ENCODE data around the gene DAW1. TPM values are rescaled to one million over a fixed set of nuclear protein-coding genes. Genes with fewer than 3 reads are reported as not detected.
A peak's percentile ranks its signal among the peaks of the same experiment; 100 is the strongest.

Gene DAW1
- polyA plus RNA-seq: 0.79 TPM
- long read RNA-seq, donor 1: 0 reads
- long read RNA-seq, donor 2: 0 reads
- long read RNA-seq, donor 3: 0 reads
- long read RNA-seq, donor 4: 0 reads
- long read RNA-seq, donor 5: 0 reads
- long read RNA-seq, donor 6: 0 reads
- long read RNA-seq, donor 7: 0 reads
- long read RNA-seq, donor 8: 0 reads
- long read RNA-seq, donor 9: 0 reads
- long read RNA-seq, donor 10: 0 reads
- long read RNA-seq, donor 11: 0 reads

- WGBS (ENCODE audit: insufficient coverage, low lambda C conversion rate): no CpG with 5 or more reads among the region's 34 CpGs
- peaks cover 8% of the 10 kb centered on the region for H3K4me1 ChIP-seq (ENCODE audit: control insufficient read depth, insufficient read depth, low read length)
- no peak within 1 kb of the TSS for H3K27ac ChIP-seq (ENCODE audit: low read length)
- DNase-seq: peak; percentile 62 to 75
- peaks cover 4% of the 10 kb centered on the region for H3K27me3 ChIP-seq (ENCODE audit: control insufficient read depth, insufficient read depth, low read length)
- no peaks in the 10 kb centered on the region for H3K9me3 ChIP-seq (ENCODE audit: control insufficient read depth, low read depth, low read length)
- no peaks in the 10 kb centered on the region for H3K36me3 ChIP-seq (ENCODE audit: control insufficient read depth, insufficient read depth, low read length)
- peak within 1 kb of the TSS; percentile 34 for H3K4me3 ChIP-seq (ENCODE audit: low read length)
Observed at GRCh38 chr2:227871375-227871791, at the start of gene DAW1. Gene DAW1 (plus strand): TSS chr2:227871631. CDS start chr2:227871690, 59 bp downstream.

GRCh38 chr2:227822416-227823003 lies 48.9 kb upstream of the DAW1 start:
- no peak overlapping the region for H3K4me3 ChIP-seq (ENCODE audit: low read length)
- 89% methylated on average over 1 of the region's 2 CpGs for WGBS (ENCODE audit: insufficient coverage, low lambda C conversion rate)
- H3K4me1 ChIP-seq (ENCODE audit: control insufficient read depth, insufficient read depth, low read length): peaks cover 27% of the 10 kb centered on the region
- H3K27me3 ChIP-seq (ENCODE audit: control insufficient read depth, insufficient read depth, low read length): no peaks in the 10 kb centered on the region
- H3K36me3 ChIP-seq (ENCODE audit: control insufficient read depth, insufficient read depth, low read length): no peaks in the 10 kb centered on the region
- DNase-seq: no peak
- no peaks in the 10 kb centered on the region for H3K9me3 ChIP-seq (ENCODE audit: control insufficient read depth, low read depth, low read length)
- no peak overlapping the region for H3K27ac ChIP-seq (ENCODE audit: low read length)

GRCh38 chr2:227823922-227824321 lies 47.5 kb upstream of the DAW1 start:
- H3K4me1 ChIP-seq (ENCODE audit: control insufficient read depth, insufficient read depth, low read length): peaks cover 22% of the 10 kb centered on the region
- DNase-seq: no peak
- H3K36me3 ChIP-seq (ENCODE audit: control insufficient read depth, insufficient read depth, low read length): no peaks in the 10 kb centered on the region
- no peaks in the 10 kb centered on the region for H3K9me3 ChIP-seq (ENCODE audit: control insufficient read depth, low read depth, low read length)
- H3K27ac ChIP-seq (ENCODE audit: low read length): no peak overlapping the region
- H3K4me3 ChIP-seq (ENCODE audit: low read length): no peak overlapping the region
- WGBS (ENCODE audit: insufficient coverage, low lambda C conversion rate): 80% methylated on average over 1 of the region's 2 CpGs
- no peaks in the 10 kb centered on the region for H3K27me3 ChIP-seq (ENCODE audit: control insufficient read depth, insufficient read depth, low read length)

- Histone ChIP-seq H3K27me3 (ENCODE audit: control insufficient read depth, insufficient read depth, low read length) (no peaks in the 10 kb centered on the region), H3K36me3 (ENCODE audit: control insufficient read depth, insufficient read depth, low read length) (no peaks in the 10 kb centered on the region), H3K27ac (ENCODE audit: low read length) (no peak overlapping the region), H3K9me3 (ENCODE audit: control insufficient read depth, low read depth, low read length) (no peaks in the 10 kb centered on the region), H3K4me1 (ENCODE audit: control insufficient read depth, insufficient read depth, low read length) (peaks cover 17% of the 10 kb centered on the region), H3K4me3 (ENCODE audit: low read length) (no peak overlapping the region)
- DNase-seq: no peak
- 90% methylated on average over 2 of the region's 7 CpGs for WGBS (ENCODE audit: insufficient coverage, low lambda C conversion rate)
Observed at GRCh38 chr2:227824711-227825110, 46.7 kb upstream of the DAW1 start.

DNA sequence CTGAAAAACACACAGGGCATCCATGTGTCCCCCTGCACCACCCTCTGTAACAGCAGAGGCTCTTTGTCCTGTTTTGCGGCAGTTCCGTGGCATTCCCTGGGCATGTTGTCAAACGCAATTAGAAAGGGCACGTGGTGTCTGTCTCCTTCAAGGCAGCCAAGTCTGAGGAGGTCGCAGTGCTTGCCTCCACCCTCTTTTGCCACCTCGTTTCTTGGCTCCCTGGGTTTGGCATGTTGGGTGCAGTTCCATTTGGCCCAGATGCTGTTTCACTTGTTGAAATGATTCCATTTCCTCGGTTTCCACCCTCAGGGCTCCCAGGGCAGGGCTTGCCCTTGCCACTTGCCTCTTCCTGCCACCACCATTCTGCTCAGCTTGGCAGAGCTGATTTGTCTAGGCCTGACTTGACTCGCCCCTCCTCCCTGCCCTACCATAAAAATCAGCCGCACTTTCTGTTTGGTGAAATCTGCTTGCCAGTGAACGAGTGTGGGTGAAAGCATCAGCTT lies 45.4 kb upstream of the DAW1 start:
- peaks cover 15% of the 10 kb centered on the region for H3K4me1 ChIP-seq (ENCODE audit: control insufficient read depth, insufficient read depth, low read length)
- 80% methylated on average over 3 of the region's 10 CpGs for WGBS (ENCODE audit: insufficient coverage, low lambda C conversion rate)
- DNase-seq: peak in 1 of 2 donors; percentile 28
- no peaks in the 10 kb centered on the region for H3K9me3 ChIP-seq (ENCODE audit: control insufficient read depth, low read depth, low read length)
- no peak overlapping the region for H3K27ac ChIP-seq (ENCODE audit: low read length)
- no peak overlapping the region for H3K4me3 ChIP-seq (ENCODE audit: low read length)
- H3K36me3 ChIP-seq (ENCODE audit: control insufficient read depth, insufficient read depth, low read length): no peaks in the 10 kb centered on the region
- no peaks in the 10 kb centered on the region for H3K27me3 ChIP-seq (ENCODE audit: control insufficient read depth, insufficient read depth, low read length)

DNA sequence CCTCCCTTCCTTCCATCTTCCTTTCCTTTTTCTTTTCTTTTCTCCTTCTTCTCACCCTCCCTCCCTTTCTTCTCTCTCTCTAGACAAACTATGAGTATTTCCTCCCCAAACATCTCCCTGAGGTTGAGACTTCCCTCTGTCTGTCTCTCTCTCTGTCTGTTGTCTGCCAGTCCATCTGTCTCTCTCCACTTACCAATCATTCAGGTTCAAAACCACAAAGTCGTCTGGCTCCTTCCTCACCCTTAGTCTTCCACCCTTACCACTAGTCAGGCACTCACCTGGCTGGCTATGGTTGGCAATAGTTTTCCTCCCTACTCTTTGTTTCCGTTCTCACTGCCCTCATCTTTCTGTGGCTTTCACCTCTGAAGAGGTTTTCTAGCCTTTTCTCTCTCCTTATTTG lies 44.9 kb upstream of the DAW1 start:
- Histone ChIP-seq H3K9me3 (ENCODE audit: control insufficient read depth, low read depth, low read length) (no peaks in the 10 kb centered on the region), H3K4me1 (ENCODE audit: control insufficient read depth, insufficient read depth, low read length) (peaks cover 12% of the 10 kb centered on the region), H3K27ac (ENCODE audit: low read length) (no peak overlapping the region), H3K36me3 (ENCODE audit: control insufficient read depth, insufficient read depth, low read length) (no peaks in the 10 kb centered on the region), H3K4me3 (ENCODE audit: low read length) (no peak overlapping the region), H3K27me3 (ENCODE audit: control insufficient read depth, insufficient read depth, low read length) (no peaks in the 10 kb centered on the region)
- no peak for DNase-seq
- 0% methylated on average over 1 of the region's 2 CpGs for WGBS (ENCODE audit: insufficient coverage, low lambda C conversion rate)

- no peak for DNase-seq
- H3K27ac ChIP-seq (ENCODE audit: low read length): no peak overlapping the region
- 100% methylated on average over 4 of the region's 7 CpGs for WGBS (ENCODE audit: insufficient coverage, low lambda C conversion rate)
- H3K9me3 ChIP-seq (ENCODE audit: control insufficient read depth, low read depth, low read length): no peaks in the 10 kb centered on the region
- peaks cover 12% of the 10 kb centered on the region for H3K4me1 ChIP-seq (ENCODE audit: control insufficient read depth, insufficient read depth, low read length)
- H3K36me3 ChIP-seq (ENCODE audit: control insufficient read depth, insufficient read depth, low read length): no peaks in the 10 kb centered on the region
- H3K27me3 ChIP-seq (ENCODE audit: control insufficient read depth, insufficient read depth, low read length): no peaks in the 10 kb centered on the region
- no peak overlapping the region for H3K4me3 ChIP-seq (ENCODE audit: low read length)
Observed at GRCh38 chr2:227827143-227827542, 44.3 kb upstream of the DAW1 start.

DNA sequence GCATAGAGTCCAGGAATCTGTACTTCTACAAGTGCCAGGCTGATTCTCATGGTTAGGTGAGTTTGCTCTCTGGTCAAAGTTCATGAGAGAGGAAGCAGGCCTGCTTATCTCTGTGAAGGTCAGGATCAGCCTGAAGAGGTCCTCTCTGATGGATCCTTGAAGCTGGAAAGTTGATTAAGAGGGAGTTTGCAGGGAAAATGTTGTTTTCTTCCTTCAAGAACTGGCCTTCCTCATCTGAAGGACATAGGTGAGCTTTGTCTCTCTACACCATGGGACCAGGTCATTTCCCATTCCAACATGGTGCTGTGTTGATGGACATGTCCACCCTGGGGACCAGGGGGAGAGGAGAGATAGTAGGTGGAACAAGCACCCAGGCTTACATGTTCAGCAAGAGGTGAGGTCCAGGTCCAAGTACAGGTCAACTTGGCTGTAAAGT lies 42.9 kb upstream of the DAW1 start:
- H3K27me3 ChIP-seq (ENCODE audit: control insufficient read depth, insufficient read depth, low read length): no peaks in the 10 kb centered on the region
- H3K4me3 ChIP-seq (ENCODE audit: low read length): no peak overlapping the region
- peak; percentile 42 to 61 for DNase-seq
- H3K36me3 ChIP-seq (ENCODE audit: control insufficient read depth, insufficient read depth, low read length): no peaks in the 10 kb centered on the region
- peaks cover 7% of the 10 kb centered on the region for H3K4me1 ChIP-seq (ENCODE audit: control insufficient read depth, insufficient read depth, low read length)
- H3K27ac ChIP-seq (ENCODE audit: low read length): peak overlapping the region; percentile 23
- H3K9me3 ChIP-seq (ENCODE audit: control insufficient read depth, low read depth, low read length): no peaks in the 10 kb centered on the region

DNA sequence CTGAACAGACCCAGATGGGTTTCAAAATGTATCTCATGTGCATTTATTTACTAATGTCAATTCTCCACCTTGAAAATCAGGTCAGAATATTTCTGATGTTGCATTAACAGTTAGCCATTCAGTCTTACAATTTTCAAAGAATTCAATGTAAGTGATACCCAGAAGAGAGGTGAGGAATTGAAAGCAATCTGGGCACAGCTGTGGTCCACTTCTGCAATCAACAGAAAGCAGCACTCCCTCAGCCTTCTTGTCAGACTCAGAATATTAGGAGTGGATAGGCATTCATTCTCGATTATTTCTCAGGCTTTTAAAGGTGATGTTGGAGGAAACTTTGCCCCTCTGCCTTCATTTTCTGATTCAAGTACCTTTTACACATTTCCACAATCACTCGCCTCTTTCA lies 42.1 kb upstream of the DAW1 start:
- no peaks in the 10 kb centered on the region for H3K27me3 ChIP-seq (ENCODE audit: control insufficient read depth, insufficient read depth, low read length)
- no peaks in the 10 kb centered on the region for H3K36me3 ChIP-seq (ENCODE audit: control insufficient read depth, insufficient read depth, low read length)
- 100% methylated on average over 2 of the region's 2 CpGs for WGBS (ENCODE audit: insufficient coverage, low lambda C conversion rate)
- H3K27ac ChIP-seq (ENCODE audit: low read length): no peak overlapping the region
- peaks cover 7% of the 10 kb centered on the region for H3K4me1 ChIP-seq (ENCODE audit: control insufficient read depth, insufficient read depth, low read length)
- no peak for DNase-seq
- H3K9me3 ChIP-seq (ENCODE audit: control insufficient read depth, low read depth, low read length): no peaks in the 10 kb centered on the region
- H3K4me3 ChIP-seq (ENCODE audit: low read length): no peak overlapping the region

DNA sequence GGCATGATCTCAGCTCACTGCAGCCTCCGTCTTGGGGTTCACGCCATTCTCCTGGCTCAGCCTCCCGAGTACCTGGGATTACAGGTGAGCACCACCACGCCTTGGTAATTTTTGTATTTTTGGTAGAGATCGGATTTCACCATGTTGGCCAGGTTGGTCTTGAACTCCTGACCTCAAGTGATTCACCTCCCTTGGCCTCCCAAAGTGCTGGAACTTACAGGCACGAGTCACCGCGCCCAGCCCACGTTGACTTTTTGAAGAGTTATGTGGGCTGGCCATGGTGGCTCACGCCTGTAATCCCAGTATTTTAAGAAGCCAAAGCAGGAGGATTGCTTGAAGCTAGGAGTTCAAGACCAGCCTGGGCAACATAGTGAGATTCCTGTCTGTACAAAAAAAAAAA lies 37.0 kb upstream of the DAW1 start:
- WGBS (ENCODE audit: insufficient coverage, low lambda C conversion rate): no CpG with 5 or more reads among the region's 10 CpGs

More for the DNA sequence above, 37.0 kb upstream of the DAW1 start:
- no peaks in the 10 kb centered on the region for H3K27me3 ChIP-seq (ENCODE audit: control insufficient read depth, insufficient read depth, low read length)
- H3K4me1 ChIP-seq (ENCODE audit: control insufficient read depth, insufficient read depth, low read length): no peaks in the 10 kb centered on the region
- no peak for DNase-seq
- H3K27ac ChIP-seq (ENCODE audit: low read length): no peak overlapping the region
- no peaks in the 10 kb centered on the region for H3K9me3 ChIP-seq (ENCODE audit: control insufficient read depth, low read depth, low read length)
- H3K4me3 ChIP-seq (ENCODE audit: low read length): no peak overlapping the region
- no peaks in the 10 kb centered on the region for H3K36me3 ChIP-seq (ENCODE audit: control insufficient read depth, insufficient read depth, low read length)
